ENCODE measurements around the gene ANKRD44.

Gene ANKRD44

GRCh38 chr2:197170208-197170607 is 140.4 kb downstream of the ANKRD44 start:
- DNase-seq: no peak

DNA sequence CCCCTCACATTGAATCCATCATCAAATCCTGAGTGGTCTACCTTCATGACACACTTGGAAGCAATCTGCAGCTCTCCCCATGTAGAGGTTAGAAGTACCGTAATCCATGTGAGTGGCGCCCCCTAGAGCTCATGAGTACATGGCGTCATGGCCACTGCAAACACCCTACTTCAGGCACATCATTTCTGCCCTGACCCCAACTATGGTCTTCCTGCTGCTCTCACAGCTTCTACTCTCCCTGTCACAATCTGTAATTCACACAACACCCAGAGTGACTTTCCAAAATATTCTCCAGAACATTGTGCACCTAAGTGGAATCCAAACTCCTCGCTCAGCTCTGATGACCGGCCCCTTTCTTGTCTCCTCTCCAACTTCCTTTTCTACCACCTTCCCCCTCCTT is 141.9 kb downstream of the ANKRD44 start:
- DNase-seq: peak; percentile 25 to 64 (median 46)

DNA sequence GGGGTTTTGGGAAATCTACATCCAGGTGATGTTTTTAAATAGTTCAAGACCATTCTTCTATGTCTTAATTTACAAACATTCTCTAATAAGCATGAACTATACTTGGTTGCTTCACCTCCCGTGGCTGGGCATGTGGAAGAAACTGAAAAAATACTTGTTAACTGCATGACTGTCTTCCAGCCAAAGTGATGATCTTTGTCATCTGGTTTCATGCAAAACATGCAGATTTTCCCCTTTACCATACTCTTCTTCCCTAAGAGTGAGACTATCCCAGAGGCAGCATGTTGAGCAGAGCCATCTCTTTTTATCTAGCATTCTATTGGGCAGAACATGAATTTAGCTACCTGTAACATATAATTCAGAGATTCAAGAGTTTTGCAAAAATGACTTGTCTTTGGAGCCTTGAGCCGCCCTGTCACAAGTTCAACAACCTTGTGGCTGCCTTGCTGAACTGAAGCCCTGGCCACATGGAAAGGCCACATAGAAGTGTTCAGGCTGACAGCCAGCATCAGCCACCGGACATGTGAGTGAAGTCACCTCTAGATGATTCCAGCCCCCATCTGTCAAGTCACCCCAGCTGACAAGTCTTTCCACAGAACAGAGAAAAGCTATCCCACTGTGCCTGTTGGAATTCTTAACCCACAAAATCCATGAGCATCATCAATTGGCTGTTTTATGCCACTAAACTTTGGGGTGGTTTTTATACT is 142.8 kb downstream of the ANKRD44 start:
- DNase-seq: no peak

- DNase-seq: no peak
Observed at GRCh38 chr2:197165020-197165419, 145.6 kb downstream of the ANKRD44 start.

DNA sequence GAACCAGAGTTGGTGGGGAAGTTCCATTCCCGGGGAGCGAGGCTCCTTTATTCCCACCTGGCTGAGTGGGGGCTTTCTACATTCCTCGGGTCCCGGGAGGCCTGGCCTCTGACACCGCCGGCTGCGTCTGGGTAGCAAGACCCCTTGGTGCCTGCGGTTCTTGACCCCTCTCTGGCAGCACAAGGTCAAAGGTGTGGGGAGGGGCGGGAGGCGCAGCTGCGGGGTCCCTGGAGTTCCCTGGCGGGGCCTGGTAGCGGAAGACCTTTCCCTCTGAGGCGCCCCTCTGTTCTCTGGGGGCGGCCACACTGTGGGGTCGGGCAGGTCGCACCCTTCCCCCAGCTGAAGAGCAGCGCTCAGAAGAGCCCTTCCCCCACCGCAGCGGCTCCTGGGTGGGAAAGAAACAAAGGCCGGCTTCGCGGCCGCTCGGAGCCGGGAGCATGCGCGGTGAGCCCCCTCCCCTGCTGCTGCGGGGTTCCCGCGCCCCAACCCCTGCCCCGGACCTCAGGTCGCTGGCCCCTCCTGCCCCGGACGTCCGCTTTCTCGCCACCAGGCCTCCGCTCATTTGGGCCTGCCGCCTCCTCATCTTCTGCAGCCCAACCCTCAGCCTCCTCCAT is 146.3 kb downstream of the ANKRD44 start:
- no peak for DNase-seq

- no peak for DNase-seq
Observed at GRCh38 chr2:197163712-197164140, 146.9 kb downstream of the ANKRD44 start.

GRCh38 chr2:197161774-197162173 is 148.8 kb downstream of the ANKRD44 start:
- DNase-seq: no peak

GRCh38 chr2:197159661-197160211 is 150.8 kb downstream of the ANKRD44 start:
- no peak for DNase-seq

DNA sequence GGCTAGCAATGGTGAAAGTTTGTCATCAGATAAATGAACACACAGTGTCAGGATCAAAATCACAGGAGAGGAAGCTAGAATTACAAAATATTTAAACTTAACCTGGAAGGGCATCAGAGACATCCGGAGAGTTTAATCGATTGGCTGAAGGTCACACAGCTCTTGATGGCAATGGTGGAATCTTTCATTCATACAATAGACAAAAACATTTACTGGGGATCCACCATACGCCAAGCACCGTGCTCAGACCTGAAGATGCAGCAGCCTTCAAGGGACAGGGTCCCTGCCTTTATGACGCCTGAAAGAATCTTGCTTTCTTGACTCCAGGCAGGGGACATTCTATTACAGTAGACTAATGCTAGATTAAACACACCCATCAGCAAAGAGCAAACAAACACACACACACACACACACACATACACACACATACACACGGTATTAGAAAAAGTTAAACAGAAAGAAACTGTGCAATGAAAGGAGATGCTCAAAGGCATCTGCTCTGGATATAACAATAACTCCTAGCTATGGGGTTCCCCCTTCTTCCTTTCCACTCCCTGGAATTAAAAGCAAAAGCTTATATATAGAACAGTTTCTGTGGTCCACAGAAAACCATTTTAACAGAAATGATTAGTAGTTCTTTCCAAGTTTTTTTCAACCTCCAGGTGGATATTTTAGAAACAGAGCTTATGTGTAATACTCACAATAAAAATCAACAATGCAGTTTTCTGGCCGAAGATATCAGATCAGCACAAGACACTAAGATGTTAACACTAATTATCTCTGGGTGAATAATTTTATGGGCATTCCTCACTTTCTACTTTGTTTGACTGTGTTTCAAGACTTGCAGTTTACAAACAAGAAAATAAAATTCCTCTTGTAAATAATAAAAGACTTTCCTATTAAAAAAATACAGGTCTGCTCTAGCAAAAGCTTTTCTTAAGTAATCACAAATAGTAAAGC is 151.7 kb downstream of the ANKRD44 start:
- no peak for DNase-seq

DNA sequence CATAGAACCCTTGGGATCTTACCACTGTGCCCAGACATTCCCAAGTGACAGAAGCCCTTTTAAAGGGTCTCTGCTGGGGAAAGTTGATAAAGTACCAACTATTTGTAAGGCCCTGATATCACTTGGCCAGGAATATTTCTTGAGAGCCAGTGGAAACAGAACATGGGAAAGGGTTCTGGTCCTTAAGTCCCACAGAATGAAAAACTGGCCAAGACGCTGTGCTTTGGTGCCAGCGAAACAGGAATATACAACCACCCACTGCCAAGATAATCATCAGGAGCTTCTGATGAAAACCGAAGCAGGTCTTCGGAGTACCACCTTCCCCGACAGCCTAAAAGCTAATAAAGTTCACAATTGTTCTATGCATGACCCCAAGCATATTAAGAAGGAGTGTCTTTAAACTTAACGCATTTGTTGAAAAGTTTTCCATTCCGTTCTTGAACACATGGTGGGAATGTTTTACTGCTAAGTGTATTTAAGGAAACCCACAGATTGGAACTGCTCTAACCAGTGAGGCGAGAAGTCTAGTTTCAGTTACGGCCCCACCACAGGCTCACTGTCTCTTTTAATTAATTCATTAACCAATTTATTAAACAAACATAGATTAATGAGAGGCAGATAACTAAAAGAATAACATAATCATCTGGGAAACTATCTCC is 152.6 kb downstream of the ANKRD44 start:
- DNase-seq: no peak

- DNase-seq: no peak
Observed at GRCh38 chr2:197156771-197157170, 153.8 kb downstream of the ANKRD44 start.

DNA sequence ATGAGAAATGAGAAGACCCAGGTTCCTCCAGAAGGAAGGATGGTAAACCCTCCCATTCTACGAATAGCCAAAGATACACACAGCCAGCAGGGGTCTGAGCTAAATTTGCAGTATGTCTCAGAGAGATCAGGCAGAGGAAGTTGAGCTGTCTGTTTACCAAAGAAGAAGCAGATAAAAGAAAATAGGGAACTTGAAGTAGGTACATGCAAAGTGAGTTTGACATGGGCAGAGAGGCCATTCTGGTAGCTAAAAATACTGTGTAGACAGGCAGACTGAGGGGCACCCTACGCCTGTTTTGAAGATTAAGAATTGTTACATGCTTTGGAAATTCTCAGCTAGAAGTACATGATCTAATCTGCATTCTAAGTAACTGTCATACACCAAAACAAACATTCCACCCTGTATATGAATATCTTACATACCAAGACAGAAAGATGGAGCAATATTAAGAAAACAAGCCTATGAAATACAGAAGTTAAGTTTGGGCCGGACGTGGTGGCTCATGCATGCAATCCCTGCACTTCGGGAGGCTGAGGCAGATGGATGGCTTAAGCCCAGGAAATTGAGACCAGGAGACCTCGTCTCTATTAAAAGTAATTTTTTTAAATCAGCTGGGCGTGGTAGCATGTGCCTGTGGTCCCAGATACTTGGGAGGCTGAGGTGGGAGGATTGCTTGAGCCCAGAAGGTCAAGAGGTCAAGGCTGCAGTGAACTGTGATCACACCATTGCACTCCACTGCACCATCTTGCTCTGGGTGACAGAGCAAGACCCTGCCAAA is 157.9 kb downstream of the ANKRD44 start:
- DNase-seq: no peak

GRCh38 chr2:197149546-197149945 is 161.0 kb downstream of the ANKRD44 start:
- DNase-seq: no peak

- DNase-seq: no peak
Observed at GRCh38 chr2:197148401-197148800, 162.2 kb downstream of the ANKRD44 start.

DNA sequence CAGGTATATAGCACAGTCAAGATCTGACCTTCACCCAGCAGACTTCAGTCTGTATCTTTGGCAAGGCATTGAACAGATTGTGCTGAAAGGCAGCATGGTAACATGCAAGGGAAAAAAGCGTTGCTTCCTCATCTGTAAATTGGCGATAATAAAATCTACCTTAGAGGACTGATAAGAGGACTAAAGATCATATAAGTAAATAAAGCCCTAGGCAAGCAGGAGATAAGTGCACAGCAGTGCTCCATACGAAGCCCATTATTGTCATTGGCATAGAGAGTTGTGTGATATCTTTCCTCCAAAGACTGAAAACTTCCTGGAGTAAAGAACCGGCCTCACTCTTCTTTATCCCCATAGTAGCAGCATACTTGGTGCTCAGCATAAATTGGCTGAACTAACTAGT is 162.6 kb downstream of the ANKRD44 start:
- DNase-seq: no peak

GRCh38 chr2:197146995-197147394 is 163.6 kb downstream of the ANKRD44 start:
- no peak for DNase-seq

DNA sequence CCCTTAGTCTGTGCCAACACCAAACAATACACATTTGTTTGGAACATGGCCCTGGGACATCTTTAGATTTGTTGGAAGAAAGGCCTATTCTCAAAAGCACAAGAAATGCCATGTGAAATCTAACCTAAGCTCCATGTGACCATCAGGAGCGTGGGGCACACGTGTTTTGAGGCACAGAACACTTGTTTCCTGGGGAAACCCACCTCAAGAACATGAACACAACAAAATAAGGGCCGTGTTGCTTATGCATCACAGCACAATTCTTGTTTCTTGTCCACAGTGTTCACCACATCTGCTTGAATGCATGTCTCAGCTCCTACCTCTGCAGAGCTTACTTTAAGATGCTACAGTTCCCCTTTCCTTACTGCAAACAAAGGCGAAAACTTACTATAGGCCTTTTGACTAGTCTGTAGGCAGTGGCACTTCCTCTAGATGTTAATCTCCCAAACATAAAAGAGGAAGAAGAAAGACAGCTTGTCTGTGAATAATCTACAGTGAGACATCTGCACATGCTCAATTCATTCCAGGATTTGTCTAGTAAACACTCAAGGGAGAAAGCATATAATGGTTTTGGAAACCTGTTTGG is 165.0 kb downstream of the ANKRD44 start:
- DNase-seq: peak in 1 of 3 experiments; percentile 50

DNA sequence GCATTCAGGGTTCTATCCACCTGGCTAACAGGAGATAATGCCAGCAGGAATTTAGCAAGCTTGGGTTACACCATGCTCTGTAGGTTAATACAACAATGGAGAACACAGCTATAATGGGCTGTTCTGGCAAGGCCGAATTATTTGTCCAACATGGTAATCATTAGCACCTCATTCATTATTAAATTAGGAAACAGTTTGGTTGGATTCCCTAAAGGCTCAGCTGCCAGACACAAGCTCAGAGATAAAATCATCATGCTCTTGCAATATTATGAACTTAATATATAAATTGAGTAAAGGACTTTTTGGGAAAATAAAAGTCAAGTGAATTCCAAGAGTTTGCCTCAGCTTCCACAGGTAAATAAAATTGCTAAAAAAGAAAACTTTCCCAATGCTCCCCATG is 166.4 kb downstream of the ANKRD44 start:
- DNase-seq: no peak

DNA sequence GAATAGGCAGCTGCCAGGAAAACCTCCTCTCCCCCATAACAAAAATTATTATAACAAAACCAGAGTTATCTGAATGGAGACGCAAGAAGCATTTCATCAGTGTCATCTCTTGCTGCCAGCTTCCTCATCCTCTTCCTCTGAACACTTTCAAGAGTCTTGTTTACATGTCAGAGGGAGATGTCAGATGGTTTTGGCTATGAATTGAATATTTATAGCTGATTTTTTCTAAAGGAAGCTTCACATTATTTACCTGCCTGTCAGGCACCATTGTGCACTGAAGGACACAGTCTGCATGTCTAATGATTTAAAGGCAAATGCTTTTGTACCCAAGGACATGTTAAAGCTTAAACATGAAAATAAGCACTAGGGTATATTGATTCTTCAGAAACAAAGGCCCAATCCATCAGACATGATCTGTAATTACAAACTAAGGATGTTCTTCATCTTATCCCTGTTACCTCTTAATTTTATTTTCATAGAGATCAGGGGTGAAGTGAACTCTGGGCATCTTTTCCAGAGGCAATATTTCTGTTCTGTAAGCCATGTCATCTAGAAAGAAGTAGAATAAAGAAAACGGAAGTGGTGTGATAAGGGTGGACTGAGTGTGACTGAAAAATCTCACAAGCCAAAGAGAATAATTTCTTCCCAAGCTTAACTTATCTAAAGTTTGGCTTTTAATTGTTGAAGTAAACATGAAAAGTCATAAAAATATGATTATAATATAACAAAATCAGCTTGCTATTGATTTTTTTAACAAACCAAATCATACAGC is 168.7 kb downstream of the ANKRD44 start:
- DNase-seq: peak in 1 of 3 experiments; percentile 49

DNA sequence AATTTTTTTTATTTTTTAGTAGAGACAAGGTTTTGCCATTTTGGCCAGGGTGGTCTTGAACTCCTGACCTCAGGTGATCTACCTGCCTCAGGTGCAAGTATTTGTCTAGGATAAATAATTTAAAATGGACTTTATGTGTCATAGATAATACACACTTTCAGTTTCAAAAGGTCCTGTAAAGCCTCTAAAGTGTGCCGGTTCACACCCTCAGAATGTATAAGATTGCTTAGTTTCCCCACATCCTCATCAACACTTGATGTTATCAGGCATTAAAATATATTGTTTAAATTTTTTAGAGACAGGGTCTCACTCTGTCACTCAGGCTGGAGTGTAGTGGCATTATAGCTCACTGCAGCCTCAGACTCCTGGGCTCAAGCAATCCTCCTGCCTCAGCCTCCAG is 170.5 kb downstream of the ANKRD44 start:
- DNase-seq: no peak

GRCh38 chr2:197138506-197138905 is 172.1 kb downstream of the ANKRD44 start:
- no peak for DNase-seq

All from NCI-H1417 (cell line).